Measurements from ENCODE around the gene MYOCD. TPM values are rescaled to one million over a fixed set of nuclear protein-coding genes. Genes with fewer than 3 reads are reported as not detected.

MYOCD gene
- total RNA-seq, 1 experiment from 2014 or later: not detected

- no peak for TF ChIP-seq POLR2AphosphoS5 (IDR thresholded peaks at IDR 0.05; ENCODE audit: low read depth, low read length)
Measured at GRCh38 chr17:12738624-12739023, 72.9 kb downstream of the MYOCD start (continued).

GRCh38 chr17:12739500-12739899 lies 73.8 kb downstream of the MYOCD start:
- POLR2A ChIA-PET: no interaction called here
- DNase-seq (ENCODE audit: low read depth, low spot score) (no peak), ATAC-seq (no peak)
- Histone ChIP-seq H4K20me1 (ENCODE audit: insufficient read depth) (no peaks in the 10 kb centered on the region), H3K9ac (ENCODE audit: low read length) (no peak overlapping the region), H2AFZ (ENCODE audit: low read depth, low read length, poor library complexity, severe bottlenecking) (no peak overlapping the region), H3K36me3 (ENCODE audit: control insufficient read depth in 1 of 2, insufficient read depth in 2 of 2, low read length in 2 of 2) (no peaks in the 10 kb centered on the region), H3K9me3 (ENCODE audit: control insufficient read depth in 1 of 2, insufficient read depth in 1 of 2, low read depth in 1 of 2, low read length in 2 of 2) (no peaks in the 10 kb centered on the region), H3K27ac (ENCODE audit: low read depth, low read length) (no peak overlapping the region), H3K4me3 (replicated peaks in 1 of 2; ENCODE audit: low read depth in 1 of 2, low read length in 2 of 2) (no peak overlapping the region), H3K79me2 (ENCODE audit: insufficient read depth, low read length) (no peaks in the 10 kb centered on the region), H3K4me2 (ENCODE audit: low read length) (no peak overlapping the region), H3K27me3 (ENCODE audit: insufficient read depth, low read length) (0 out of 2 replicates have a peak, but pooled peaks cover 4% of the 10 kb centered on the region), H3K9me2 (ENCODE audit: insufficient read depth) (no peaks in the 10 kb centered on the region), H3K4me1 (ENCODE audit: control insufficient read depth in 1 of 2, insufficient read depth in 2 of 2, low read length in 2 of 2) (peaks cover 4 to 6% of the 10 kb centered on the region in 2 experiments; a peak in 3 of 4 replicates)
- intact Hi-C loops (cut with micrococcal nuclease): no loop called here
- no TSS peak for BruUV-seq (replicated peaks)
- RAD21 ChIA-PET (ENCODE audit: low non-redundant PET in 1 of 2, low total read pairs in 2 of 2, uncharacterized antibody in 2 of 2, unreplicated experiment in 2 of 2): no interaction called here
- TF ChIP-seq SP1 (IDR thresholded peaks at IDR 0.05; ENCODE audit: low read depth) (no peak), ZFX (IDR thresholded peaks at IDR 0.05) (no peak), JUND (IDR thresholded peaks at IDR 0.05) (no peak), TCF7L2 (IDR thresholded peaks at IDR 0.05; ENCODE audit: borderline replicate concordance, extremely low read depth, insufficient read depth, insufficient read length) (no peak), EGR1 (IDR thresholded peaks at IDR 0.05; ENCODE audit: low read depth) (no peak), POLR2AphosphoS5 (IDR thresholded peaks at IDR 0.05; ENCODE audit: low read depth, low read length) (no peak), RAD21 (IDR thresholded peaks at IDR 0.05; ENCODE audit: low read depth) (no peak), SIN3A (IDR thresholded peaks at IDR 0.05; ENCODE audit: low read depth) (no peak), CBX3 (IDR thresholded peaks at IDR 0.05; ENCODE audit: low read depth) (no peak), ELF1 (IDR thresholded peaks at IDR 0.05; ENCODE audit: borderline replicate concordance, low read depth) (no peak), MAX (IDR thresholded peaks at IDR 0.05) (no peak), FOSL1 (IDR thresholded peaks at IDR 0.05; ENCODE audit: low read depth) (no peak), ZNF274 (IDR thresholded peaks at IDR 0.05; ENCODE audit: low read depth, low read length) (no peak), POLR2A (IDR thresholded peaks at IDR 0.05; ENCODE audit: borderline replicate concordance, extremely low read depth, insufficient read depth, insufficient read length) (no peak)
- TF ChIP-seq, protein P1, sequence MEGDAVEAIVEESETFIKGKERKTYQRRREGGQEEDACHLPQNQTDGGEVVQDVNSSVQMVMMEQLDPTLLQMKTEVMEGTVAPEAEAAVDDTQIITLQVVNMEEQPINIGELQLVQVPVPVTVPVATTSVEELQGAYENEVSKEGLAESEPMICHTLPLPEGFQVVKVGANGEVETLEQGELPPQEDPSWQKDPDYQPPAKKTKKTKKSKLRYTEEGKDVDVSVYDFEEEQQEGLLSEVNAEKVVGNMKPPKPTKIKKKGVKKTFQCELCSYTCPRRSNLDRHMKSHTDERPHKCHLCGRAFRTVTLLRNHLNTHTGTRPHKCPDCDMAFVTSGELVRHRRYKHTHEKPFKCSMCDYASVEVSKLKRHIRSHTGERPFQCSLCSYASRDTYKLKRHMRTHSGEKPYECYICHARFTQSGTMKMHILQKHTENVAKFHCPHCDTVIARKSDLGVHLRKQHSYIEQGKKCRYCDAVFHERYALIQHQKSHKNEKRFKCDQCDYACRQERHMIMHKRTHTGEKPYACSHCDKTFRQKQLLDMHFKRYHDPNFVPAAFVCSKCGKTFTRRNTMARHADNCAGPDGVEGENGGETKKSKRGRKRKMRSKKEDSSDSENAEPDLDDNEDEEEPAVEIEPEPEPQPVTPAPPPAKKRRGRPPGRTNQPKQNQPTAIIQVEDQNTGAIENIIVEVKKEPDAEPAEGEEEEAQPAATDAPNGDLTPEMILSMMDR (IDR thresholded peaks at IDR 0.05 in 2 of 3, conservative IDR thresholded peaks at IDR 0.05 in 1 of 3; ENCODE audit: borderline replicate concordance in 1 of 3, insufficient read depth in 1 of 3, low read depth in 2 of 3, low read length in 2 of 3): no peak
- TF ChIP-seq, protein P2, sequence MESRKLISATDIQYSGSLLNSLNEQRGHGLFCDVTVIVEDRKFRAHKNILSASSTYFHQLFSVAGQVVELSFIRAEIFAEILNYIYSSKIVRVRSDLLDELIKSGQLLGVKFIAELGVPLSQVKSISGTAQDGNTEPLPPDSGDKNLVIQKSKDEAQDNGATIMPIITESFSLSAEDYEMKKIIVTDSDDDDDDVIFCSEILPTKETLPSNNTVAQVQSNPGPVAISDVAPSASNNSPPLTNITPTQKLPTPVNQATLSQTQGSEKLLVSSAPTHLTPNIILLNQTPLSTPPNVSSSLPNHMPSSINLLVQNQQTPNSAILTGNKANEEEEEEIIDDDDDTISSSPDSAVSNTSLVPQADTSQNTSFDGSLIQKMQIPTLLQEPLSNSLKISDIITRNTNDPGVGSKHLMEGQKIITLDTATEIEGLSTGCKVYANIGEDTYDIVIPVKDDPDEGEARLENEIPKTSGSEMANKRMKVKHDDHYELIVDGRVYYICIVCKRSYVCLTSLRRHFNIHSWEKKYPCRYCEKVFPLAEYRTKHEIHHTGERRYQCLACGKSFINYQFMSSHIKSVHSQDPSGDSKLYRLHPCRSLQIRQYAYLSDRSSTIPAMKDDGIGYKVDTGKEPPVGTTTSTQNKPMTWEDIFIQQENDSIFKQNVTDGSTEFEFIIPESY (IDR thresholded peaks at IDR 0.05; ENCODE audit: extremely low read depth, insufficient replicate concordance, low read length): no peak
- TF ChIP-seq, protein P3, sequence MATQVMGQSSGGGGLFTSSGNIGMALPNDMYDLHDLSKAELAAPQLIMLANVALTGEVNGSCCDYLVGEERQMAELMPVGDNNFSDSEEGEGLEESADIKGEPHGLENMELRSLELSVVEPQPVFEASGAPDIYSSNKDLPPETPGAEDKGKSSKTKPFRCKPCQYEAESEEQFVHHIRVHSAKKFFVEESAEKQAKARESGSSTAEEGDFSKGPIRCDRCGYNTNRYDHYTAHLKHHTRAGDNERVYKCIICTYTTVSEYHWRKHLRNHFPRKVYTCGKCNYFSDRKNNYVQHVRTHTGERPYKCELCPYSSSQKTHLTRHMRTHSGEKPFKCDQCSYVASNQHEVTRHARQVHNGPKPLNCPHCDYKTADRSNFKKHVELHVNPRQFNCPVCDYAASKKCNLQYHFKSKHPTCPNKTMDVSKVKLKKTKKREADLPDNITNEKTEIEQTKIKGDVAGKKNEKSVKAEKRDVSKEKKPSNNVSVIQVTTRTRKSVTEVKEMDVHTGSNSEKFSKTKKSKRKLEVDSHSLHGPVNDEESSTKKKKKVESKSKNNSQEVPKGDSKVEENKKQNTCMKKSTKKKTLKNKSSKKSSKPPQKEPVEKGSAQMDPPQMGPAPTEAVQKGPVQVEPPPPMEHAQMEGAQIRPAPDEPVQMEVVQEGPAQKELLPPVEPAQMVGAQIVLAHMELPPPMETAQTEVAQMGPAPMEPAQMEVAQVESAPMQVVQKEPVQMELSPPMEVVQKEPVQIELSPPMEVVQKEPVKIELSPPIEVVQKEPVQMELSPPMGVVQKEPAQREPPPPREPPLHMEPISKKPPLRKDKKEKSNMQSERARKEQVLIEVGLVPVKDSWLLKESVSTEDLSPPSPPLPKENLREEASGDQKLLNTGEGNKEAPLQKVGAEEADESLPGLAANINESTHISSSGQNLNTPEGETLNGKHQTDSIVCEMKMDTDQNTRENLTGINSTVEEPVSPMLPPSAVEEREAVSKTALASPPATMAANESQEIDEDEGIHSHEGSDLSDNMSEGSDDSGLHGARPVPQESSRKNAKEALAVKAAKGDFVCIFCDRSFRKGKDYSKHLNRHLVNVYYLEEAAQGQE (IDR thresholded peaks at IDR 0.05; ENCODE audit: low read depth): no peak
- CTCF ChIA-PET: interaction anchor here (1.0 kb wide), 1 partner anchor 10 kb away, joined by 3 read pairs; no protein-coding TSS in a partner anchor
